Endothelial cell of umbilical vein (primary cell): ENCODE measurements around the gene LARGE1. TPM values are rescaled to one million over a fixed set of nuclear protein-coding genes. Genes with fewer than 3 reads are reported as not detected.

Source experiments
- BruUV-seq: library from RNA; stranded (reverse); fragments of 400-500 nt; replicated peaks from 2 replicates; lab custom pipeline; 2021; lab: Mats Ljungman, UMichigan
- CTCF ChIA-PET: fragments of 300-600, 350-600 bp; sonication (Branson Sonifier 250); formaldehyde crosslinking; loops from one replicate; lab custom pipeline; 2021; ENCODE audit warnings: antibody characterized with exemption, inconsistent platforms; lab: Charles Lee
- POLR2A ChIA-PET: fragments of 300-600, 350-600 bp; sonication (Branson Sonifier 250); formaldehyde crosslinking; loops from one replicate; lab custom pipeline; 2021; ENCODE audit warnings: antibody characterized with exemption, inconsistent platforms; lab: Charles Lee
- DNase-seq: peaks from one replicate; pipeline ENCODE4 v3.0.0-alpha.2; 2011; ENCODE audit warnings: low read depth, low spot score
- FAIRE-seq: peaks from 2 replicates; lab custom pipeline; 2011; peaks lifted over from hg19 to GRCh38; lab: Jason Lieb, UNC
- H2AFZ ChIP-seq: 2 replicates; pipeline ENCODE4 v1.6.0; 2012; ENCODE audit warnings: low read depth, low read length, control low read depth, inconsistent platforms
- H3K27ac ChIP-seq: 2 replicates; pipeline ENCODE4 v1.5.1; 2011; ENCODE audit warnings: low read depth, mild to moderate bottlenecking, control low read depth, low read length, moderate library complexity; ENCODE audit not compliant: insufficient read depth
- H3K27me3 ChIP-seq, 2 experiments: 2 replicates each; pipeline versions ENCODE4 v1.6.0 to v1.6.1; 2011; ENCODE audit warnings: low read length in 2 of 2, mixed read lengths in 1 of 2; ENCODE audit not compliant: control insufficient read depth in 2 of 2, insufficient read depth in 2 of 2
- H3K36me3 ChIP-seq, 2 experiments: 2 replicates in 1 of 2; 3 replicates in 1 of 2; pipeline ENCODE4 v1.5.1; 2011; ENCODE audit warnings: low read length in 2 of 2, mild to moderate bottlenecking in 1 of 2, moderate library complexity in 1 of 2; ENCODE audit not compliant: control insufficient read depth in 2 of 2, insufficient read depth in 2 of 2; ENCODE audit errors: extremely low read depth in 1 of 2
- H3K4me1 ChIP-seq: 3 replicates; pipeline ENCODE4 v1.5.1; 2011; ENCODE audit warnings: mild to moderate bottlenecking, low read length; ENCODE audit not compliant: control insufficient read depth, insufficient read depth; ENCODE audit errors: extremely low read depth
- H3K4me2 ChIP-seq: 2 replicates; pipeline ENCODE4 v1.6.1; 2011; ENCODE audit warnings: low read length, control low read depth, mixed read lengths; ENCODE audit not compliant: insufficient read depth
- H3K4me3 ChIP-seq, 3 experiments: fragments of 200-600 bp in 1 of 3; sonication (generic), shearing (Covaris generic) in 1 of 3; replicated peaks in 1 of 3; 2 replicates each; pipeline ENCODE4 v1.5.1; 2011 to 2016; ENCODE audit warnings: control low read depth in 3 of 3, low read length in 3 of 3, mild to moderate bottlenecking in 2 of 3, inconsistent platforms in 1 of 3, low read depth in 1 of 3, moderate library complexity in 1 of 3; ENCODE audit not compliant: insufficient read depth in 1 of 3
- H3K79me2 ChIP-seq: 2 replicates; pipeline ENCODE4 v1.6.0; 2012; ENCODE audit warnings: low read length, inconsistent platforms; ENCODE audit not compliant: control insufficient read depth, insufficient read depth
- H3K9ac ChIP-seq: replicated peaks from 2 replicates; pipeline ENCODE3; 2011; ENCODE audit warnings: low read length, control low read depth; ENCODE audit not compliant: insufficient read depth; ENCODE audit errors: extremely low read depth
- H3K9me1 ChIP-seq: replicated peaks from 3 replicates; pipeline ENCODE4 v1.6.0; 2011; ENCODE audit warnings: mild to moderate bottlenecking, low read length; ENCODE audit not compliant: control insufficient read depth, insufficient read depth; ENCODE audit errors: extremely low read depth
- H3K9me3 ChIP-seq: replicated peaks from 2 replicates; pipeline ENCODE4 v1.5.1; 2012; ENCODE audit warnings: low read length, inconsistent platforms; ENCODE audit not compliant: control insufficient read depth, insufficient read depth
- H4K20me1 ChIP-seq: replicated peaks from 2 replicates; pipeline ENCODE3; 2011; ENCODE audit warnings: mild to moderate bottlenecking, low read length; ENCODE audit not compliant: control insufficient read depth, insufficient read depth; ENCODE audit errors: extremely low read depth
- CTCF ChIP-seq, 2 donors: IDR thresholded peaks; 1 replicate in 1 of 2; 2 replicates in 1 of 2; pipeline ENCODE4 v1.5.1; 2011; ENCODE audit warnings: low read length in 2 of 2, mild to moderate bottlenecking in 2 of 2, moderate library complexity in 2 of 2, control low read depth in 1 of 2, inconsistent platforms in 1 of 2, low read depth in 1 of 2; ENCODE audit not compliant: insufficient read depth in 1 of 2; ENCODE audit errors: extremely low read depth in 1 of 2
- EZH2 ChIP-seq: IDR thresholded peaks from 2 replicates; pipeline ENCODE4 v1.6.1; 2012; ENCODE audit warnings: borderline replicate concordance, low read depth, mild to moderate bottlenecking, moderate library complexity, low read length, inconsistent platforms; ENCODE audit not compliant: severe bottlenecking
- FOS ChIP-seq: IDR thresholded peaks from 2 replicates; pipeline ENCODE4 v1.6.1; 2011; ENCODE audit warnings: mild to moderate bottlenecking, low read length, moderate library complexity, borderline replicate concordance; ENCODE audit not compliant: insufficient read depth
- GATA2 ChIP-seq: IDR thresholded peaks from 2 replicates; pipeline ENCODE4 v1.7.0; 2011; ENCODE audit warnings: low read depth, mild to moderate bottlenecking, moderate library complexity, mixed read lengths, low read length; ENCODE audit not compliant: insufficient read length, insufficient read depth
- JUN ChIP-seq: IDR thresholded peaks from 2 replicates; pipeline ENCODE4 v1.6.1; 2011; ENCODE audit warnings: borderline replicate concordance, low read depth; ENCODE audit not compliant: insufficient read length, insufficient read depth
- MAX ChIP-seq: IDR thresholded peaks from 2 replicates; pipeline ENCODE4 v1.6.1; 2011; ENCODE audit not compliant: insufficient read depth, insufficient read length
- MYC ChIP-seq: IDR thresholded peaks from one replicate; pipeline ENCODE4 v1.6.1; 2011; ENCODE audit warnings: mild to moderate bottlenecking, low read depth, low read length
- POLR2A ChIP-seq: IDR thresholded peaks from 2 replicates; pipeline ENCODE4 v1.6.1; 2012; ENCODE audit warnings: low read depth, mild to moderate bottlenecking, control low read depth, low read length
- POLR2AphosphoS5 ChIP-seq: IDR thresholded peaks from 2 replicates; pipeline ENCODE4 v1.6.1; 2012; ENCODE audit warnings: low read depth, mild to moderate bottlenecking, control low read depth, low read length, moderate library complexity; ENCODE audit not compliant: insufficient read depth
- dilution Hi-C: fragments of 300-500 bp; cut with MboI; formaldehyde crosslinking; loops from one replicate; pipeline ENCODE4 v1.15.0; 2019; ENCODE audit warnings: low sequenced_read_pairs; ENCODE audit not compliant: extremely low pct_ligation_motif_present
- intact Hi-C: fragments of 100-400 bp; cut with micrococcal nuclease; formaldehyde crosslinking; loops from one replicate; pipeline ENCODE4 v1.10.0; 2022
- polyA plus RNA-seq, 4 experiments: library from polyadenylated mRNA; depleted of rRNA in 3 of 4; stranded (reverse) in 3 of 4; unstranded in 1 of 4; fragments of >200 nt; gene quantifications; 2 replicates each; pipeline versions ENCODE4 v1.2.1 to v1.2.3, GENCODE V29; 2011 to 2012; ENCODE audit warnings: missing spikeins in 1 of 4
- total RNA-seq: library from RNA; stranded (reverse); gene quantifications from 2 replicates; pipeline ENCODE4 v1.2.3, GENCODE V29; 2021

The LARGE1 gene
- total and polyA plus RNA-seq, 2 donors (not counting 3 experiments of a cell fraction or from before 2014, with no cell fraction given): 0.95 to 4.4 TPM

- intact Hi-C loops: no loop called here
- Histone ChIP-seq H3K9me3 (no peaks in the 10 kb centered on the region), H3K27ac (no peak overlapping the region), H2AFZ (no peak overlapping the region), H3K4me2 (no peak overlapping the region), H3K27me3 (no peaks in the 10 kb centered on the region), H3K9ac (no peak overlapping the region), H3K79me2 (no peaks in the 10 kb centered on the region), H3K4me3 (no peak overlapping the region), H3K36me3 (no peaks in the 10 kb centered on the region), H4K20me1 (no peaks in the 10 kb centered on the region), H3K4me1 (no peaks in the 10 kb centered on the region), H3K9me1 (no peaks in the 10 kb centered on the region)
- FAIRE-seq: no peak
- DNase-seq: no peak
- no peak for TF ChIP-seq JUN
- TF ChIP-seq GATA2: no peak
- ChIA-PET POLR2A (no interaction called here), CTCF (no interaction called here)
- BruUV-seq: no TSS peak
- dilution Hi-C loops: no loop called here
Observed at GRCh38 chr22:33851821-33852384, 68.4 kb downstream of the LARGE1 start.

- no peak overlapping the region for H3K4me2 ChIP-seq
Observed at GRCh38 chr22:33851240-33851639, 69.0 kb downstream of the LARGE1 start.

More at GRCh38 chr22:33851240-33851639, 69.0 kb downstream of the LARGE1 start:
- DNase-seq: no peak
- no peaks in the 10 kb centered on the region for H3K9me3 ChIP-seq
- intact Hi-C loops: no loop called here
- FAIRE-seq: no peak
- H3K79me2 ChIP-seq: no peaks in the 10 kb centered on the region
- no peak overlapping the region for H3K4me3 ChIP-seq
- BruUV-seq: no TSS peak
- no peak overlapping the region for H3K9ac ChIP-seq
- no peaks in the 10 kb centered on the region for H3K4me1 ChIP-seq
- H3K36me3 ChIP-seq: no peaks in the 10 kb centered on the region
- dilution Hi-C loops: no loop called here
- CTCF ChIA-PET: no interaction called here
- TF ChIP-seq GATA2: no peak
- no peak for TF ChIP-seq MAX
- no peak for TF ChIP-seq EZH2
- no peak for TF ChIP-seq FOS
- no peak for TF ChIP-seq MYC
- TF ChIP-seq JUN: no peak
- TF ChIP-seq CTCF (IDR thresholded peaks at IDR 0.05; ENCODE audit: extremely low read depth in 1 of 2, insufficient read depth in 1 of 2, low read depth in 1 of 2, low read length in 2 of 2): no peak
- TF ChIP-seq POLR2A: no peak
- TF ChIP-seq POLR2AphosphoS5: no peak
- H4K20me1 ChIP-seq: no peaks in the 10 kb centered on the region
- H3K9me1 ChIP-seq: no peaks in the 10 kb centered on the region
- no peaks in the 10 kb centered on the region for H3K27me3 ChIP-seq
- no peak overlapping the region for H3K27ac ChIP-seq
- no peak overlapping the region for H2AFZ ChIP-seq
- POLR2A ChIA-PET: no interaction called here
